ENCODE results near the gene USP1. TPM values are rescaled to one million over a fixed set of nuclear protein-coding genes. Genes with fewer than 3 reads are reported as not detected.

The USP1 gene, protein sequence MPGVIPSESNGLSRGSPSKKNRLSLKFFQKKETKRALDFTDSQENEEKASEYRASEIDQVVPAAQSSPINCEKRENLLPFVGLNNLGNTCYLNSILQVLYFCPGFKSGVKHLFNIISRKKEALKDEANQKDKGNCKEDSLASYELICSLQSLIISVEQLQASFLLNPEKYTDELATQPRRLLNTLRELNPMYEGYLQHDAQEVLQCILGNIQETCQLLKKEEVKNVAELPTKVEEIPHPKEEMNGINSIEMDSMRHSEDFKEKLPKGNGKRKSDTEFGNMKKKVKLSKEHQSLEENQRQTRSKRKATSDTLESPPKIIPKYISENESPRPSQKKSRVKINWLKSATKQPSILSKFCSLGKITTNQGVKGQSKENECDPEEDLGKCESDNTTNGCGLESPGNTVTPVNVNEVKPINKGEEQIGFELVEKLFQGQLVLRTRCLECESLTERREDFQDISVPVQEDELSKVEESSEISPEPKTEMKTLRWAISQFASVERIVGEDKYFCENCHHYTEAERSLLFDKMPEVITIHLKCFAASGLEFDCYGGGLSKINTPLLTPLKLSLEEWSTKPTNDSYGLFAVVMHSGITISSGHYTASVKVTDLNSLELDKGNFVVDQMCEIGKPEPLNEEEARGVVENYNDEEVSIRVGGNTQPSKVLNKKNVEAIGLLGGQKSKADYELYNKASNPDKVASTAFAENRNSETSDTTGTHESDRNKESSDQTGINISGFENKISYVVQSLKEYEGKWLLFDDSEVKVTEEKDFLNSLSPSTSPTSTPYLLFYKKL
- total RNA-seq, result 78.5 TPM

GRCh38 chr1:62436466-62437272, at the start of gene USP1:
Gene USP1, plus strand, starts transcription at chr1:62437049. Its CDS starts 2,819 bp downstream, at chr1:62439868.

Other genes starting within 250 kb of the USP1 start
- gene L1TD1, start 242.2 kb upstream of the USP1 start, total RNA-seq, result 1.1 TPM
- 18.5 TPM for gene KANK4, start 117.6 kb upstream of the USP1 start, total RNA-seq
- 0.33 TPM for gene ANGPTL3, start 160.5 kb downstream of the USP1 start, total RNA-seq

Measured in camera-type eye (tissue), 1 donor.